H9 (cell line): ENCODE results near the gene TENM3. TPM values are rescaled to one million over a fixed set of nuclear protein-coding genes. Genes with fewer than 3 reads are reported as not detected.

Source experiments
- DNase-seq: peaks from one replicate; pipeline ENCODE4 v3.0.0-alpha.2; 2017
- H2AFZ ChIP-seq: one replicate; pipeline ENCODE4 v1.6.1; 2013; ENCODE audit warnings: mild to moderate bottlenecking, low read length, control low read depth, moderate library complexity
- H2AK5ac ChIP-seq: 2 replicates; pipeline ENCODE4 v1.6.1; 2013; ENCODE audit warnings: low read length, control low read depth, mixed read lengths; ENCODE audit not compliant: insufficient read length
- H2BK120ac ChIP-seq: one replicate; pipeline ENCODE4 v1.6.1; 2013; ENCODE audit warnings: low read depth, mild to moderate bottlenecking, low read length, control low read depth, inconsistent platforms; ENCODE audit not compliant: poor library complexity, severe bottlenecking
- H2BK12ac ChIP-seq: 2 replicates; pipeline ENCODE4 v1.6.1; 2013; ENCODE audit warnings: low read length, control low read depth, mixed read lengths, low read depth; ENCODE audit not compliant: insufficient read length
- H2BK15ac ChIP-seq: 2 replicates; pipeline ENCODE4 v1.6.1; 2013; ENCODE audit warnings: low read depth, low read length, control low read depth
- H2BK20ac ChIP-seq: one replicate; pipeline ENCODE4 v1.6.1; 2013; ENCODE audit warnings: low read depth, mild to moderate bottlenecking, low read length, control low read depth, inconsistent platforms; ENCODE audit not compliant: poor library complexity, severe bottlenecking
- H2BK5ac ChIP-seq: 2 replicates; pipeline ENCODE4 v1.6.1; 2013; ENCODE audit warnings: low read length, control low read depth, mixed read lengths; ENCODE audit not compliant: insufficient read length
- H3K14ac ChIP-seq: 2 replicates; pipeline ENCODE4 v1.6.1; 2013; ENCODE audit warnings: low read length, control low read depth; ENCODE audit not compliant: insufficient read depth
- H3K18ac ChIP-seq: 2 replicates; pipeline ENCODE4 v1.6.1; 2013; ENCODE audit warnings: low read depth, mild to moderate bottlenecking, mixed read lengths, low read length, control low read depth; ENCODE audit not compliant: insufficient read length
- H3K23ac ChIP-seq: 2 replicates; pipeline ENCODE4 v1.6.1; 2013; ENCODE audit warnings: low read length, control low read depth, mixed read lengths, low read depth; ENCODE audit not compliant: insufficient read length
- H3K23me2 ChIP-seq: 2 replicates; pipeline ENCODE4 v1.6.1; 2013; ENCODE audit warnings: low read depth, mild to moderate bottlenecking, mixed read lengths, low read length, control low read depth; ENCODE audit not compliant: insufficient read length, poor library complexity, severe bottlenecking
- H3K27ac ChIP-seq: 2 replicates; pipeline ENCODE4 v1.5.1; 2013; ENCODE audit warnings: low read length, control low read depth, mixed read lengths, low read depth; ENCODE audit not compliant: insufficient read length
- H3K27me3 ChIP-seq: 2 replicates; pipeline ENCODE4 v1.6.1; 2013; ENCODE audit warnings: low read length, control low read depth, inconsistent platforms; ENCODE audit not compliant: insufficient read depth
- H3K4ac ChIP-seq: 2 replicates; pipeline ENCODE4 v1.6.1; 2013; ENCODE audit warnings: low read depth, mild to moderate bottlenecking, control low read depth, inconsistent platforms, low read length, moderate library complexity
- H3K4me1 ChIP-seq: 2 replicates; pipeline ENCODE4 v1.6.1; 2013; ENCODE audit warnings: low read length, control low read depth, inconsistent platforms; ENCODE audit not compliant: insufficient read depth
- H3K4me2 ChIP-seq: 2 replicates; pipeline ENCODE4 v1.6.1; 2013; ENCODE audit warnings: low read length, control low read depth, mixed read lengths; ENCODE audit not compliant: insufficient read length, insufficient read depth
- H3K56ac ChIP-seq: 2 replicates; pipeline ENCODE4 v1.6.1; 2013; ENCODE audit warnings: low read depth, mild to moderate bottlenecking, mixed read lengths, low read length, control low read depth; ENCODE audit not compliant: insufficient read length
- H3K79me1 ChIP-seq: 2 replicates; pipeline ENCODE4 v1.6.1; 2013; ENCODE audit warnings: low read depth, mild to moderate bottlenecking, moderate library complexity, low read length, control low read depth, inconsistent platforms; ENCODE audit not compliant: insufficient read depth, poor library complexity, severe bottlenecking
- H3K79me2 ChIP-seq: 2 replicates; pipeline ENCODE4 v1.6.1; 2013; ENCODE audit warnings: low read length, control low read depth, inconsistent platforms; ENCODE audit not compliant: insufficient read depth
- H3K9ac ChIP-seq: 2 replicates; pipeline ENCODE4 v1.6.1; 2013; ENCODE audit warnings: low read length, control low read depth, mixed read lengths; ENCODE audit not compliant: insufficient read length; ENCODE audit errors: extremely low read depth
- H3K9me3 ChIP-seq: one replicate; pipeline ENCODE4 v1.6.1; 2013; ENCODE audit warnings: low read depth, low read length, inconsistent platforms; ENCODE audit not compliant: control insufficient read depth
- H3T11ph ChIP-seq: one replicate; pipeline ENCODE4 v1.6.1; 2013; ENCODE audit warnings: mild to moderate bottlenecking, low read length, control low read depth, inconsistent platforms
- H4K20me1 ChIP-seq: one replicate; pipeline ENCODE4 v1.6.1; 2013; ENCODE audit not compliant: control insufficient read depth, insufficient read length, insufficient read depth
- H4K5ac ChIP-seq: 2 replicates; pipeline ENCODE4 v1.6.1; 2013; ENCODE audit warnings: low read depth, mild to moderate bottlenecking, mixed read lengths, low read length, control low read depth; ENCODE audit not compliant: insufficient read length
- H4K8ac ChIP-seq: replicated peaks from 2 replicates; pipeline ENCODE4 v1.6.1; 2013; ENCODE audit warnings: low read length, control low read depth, mixed read lengths, low read depth; ENCODE audit not compliant: insufficient read length
- H4K91ac ChIP-seq: 2 replicates; pipeline ENCODE4 v1.6.1; 2013; ENCODE audit warnings: low read depth, mild to moderate bottlenecking, moderate library complexity, mixed read lengths, low read length, control low read depth; ENCODE audit not compliant: insufficient read length
- H3K27ac Mint-ChIP-seq, 3 experiments: 2 replicates in 2 of 3; 3 replicates in 1 of 3; pipeline ENCODE4 v1.8.0; 2020 to 2021; ENCODE audit warnings: mixed read lengths in 3 of 3, mild to moderate bottlenecking in 1 of 3, moderate library complexity in 1 of 3
- H3K27me3 Mint-ChIP-seq: 2 replicates; pipeline ENCODE4 v1.8.0; 2021; ENCODE audit warnings: low read depth, mild to moderate bottlenecking, moderate library complexity, mixed read lengths
- H3K36me3 Mint-ChIP-seq, 3 experiments: 2 replicates in 2 of 3; 3 replicates in 1 of 3; pipeline ENCODE4 v1.8.0; 2020 to 2021; ENCODE audit warnings: low read depth in 3 of 3, mixed read lengths in 3 of 3; ENCODE audit not compliant: insufficient read depth in 1 of 3
- H3K4me1 Mint-ChIP-seq, 2 experiments: 2 replicates each; pipeline ENCODE4 v1.8.0; 2020; ENCODE audit warnings: mixed read lengths in 2 of 2
- H3K4me3 Mint-ChIP-seq, 2 experiments: 2 replicates in 1 of 2; 3 replicates in 1 of 2; pipeline ENCODE4 v1.8.0; 2020 to 2021; ENCODE audit warnings: mild to moderate bottlenecking in 2 of 2, mixed read lengths in 2 of 2, moderate library complexity in 1 of 2
- H3K9me3 Mint-ChIP-seq, 2 experiments: 2 replicates in 1 of 2; 3 replicates in 1 of 2; pipeline ENCODE4 v1.8.0; 2020; ENCODE audit warnings: mild to moderate bottlenecking in 2 of 2, mixed read lengths in 2 of 2, moderate library complexity in 1 of 2
- CTCF ChIP-seq: fragments of 200-600 bp; sonication (generic); conservative IDR thresholded peaks from 3 replicates; pipeline ENCODE4 v1.8.0; 2021; ENCODE audit warnings: antibody characterized with exemption, mild to moderate bottlenecking
- WGBS: extraction: QIAGEN DNeasy Blood & Tissue Kit; methylation state at CpG from one replicate; pipeline ENCODE4 v1.1.7; 2013; ENCODE audit warnings: missing lambda C conversion rate, low lambda C conversion rate, mixed read lengths; ENCODE audit not compliant: insufficient read length; ENCODE audit errors: extremely low coverage; 5-methylcytosine and 5-hydroxymethylcytosine counted together
- total RNA-seq: library from RNA; stranded (reverse); gene quantifications from 2 replicates; pipeline ENCODE4 v1.2.1, GENCODE V29; 2021

TENM3 gene
- total RNA-seq, 1 experiment from 2014 or later, result 49.6 TPM

- Mint-ChIP-seq H3K27ac (no peak overlapping the region), H3K9me3 (peaks cover 4 to 6% of the 10 kb centered on the region in 2 experiments), H3K36me3 (peaks cover 0 to 4% (median 0%) of the 10 kb centered on the region in 3 experiments; a peak in 3 of 7 replicates), H3K4me1 (peaks cover 24 to 25% of the 10 kb centered on the region in 2 experiments), H3K27me3 (peaks cover 2% of the 10 kb centered on the region), H3K4me3 (no peak overlapping the region)
- Histone ChIP-seq H3K27ac (no peak overlapping the region), H3K79me1 (no peaks in the 10 kb centered on the region), H3K79me2 (no peaks in the 10 kb centered on the region), H4K20me1 (no peaks in the 10 kb centered on the region), H2AK5ac (no peak overlapping the region), H2AFZ (no peak overlapping the region), H3K4ac (no peak overlapping the region), H4K91ac (no peak overlapping the region), H3K27me3 (no peaks in the 10 kb centered on the region), H3K23ac (no peak overlapping the region), H3K18ac (no peak overlapping the region), H2BK15ac (no peak overlapping the region), H3K4me1 (no peaks in the 10 kb centered on the region), H4K5ac (no peak overlapping the region), H2BK20ac (no peak overlapping the region), H3K9ac (no peak overlapping the region), H3K9me3 (no peaks in the 10 kb centered on the region), H3K23me2 (no peaks in the 10 kb centered on the region), H3K4me2 (no peak overlapping the region), H3T11ph (no peak overlapping the region), H2BK120ac (no peak overlapping the region), H3K56ac (no peak overlapping the region), H3K14ac (no peak overlapping the region), H2BK5ac (no peak overlapping the region), H4K8ac (no peak overlapping the region), H2BK12ac (no peak overlapping the region)
- WGBS, result no CpG with 5 or more reads among the region's 3 CpGs
- no peak for TF ChIP-seq CTCF
- no peak for DNase-seq
Measured at GRCh38 chr4:182831376-182831775, 588.2 kb downstream of the TENM3 start.
